NT2/D1 (cell line): Measurements from ENCODE around the gene NPIPA7.
"Not testable (repeated sequence)": the region's sequence is repeated elsewhere in the genome, so short reads cannot be mapped to it uniquely, and the experiment has no call there.

Source experiments
- SUZ12 ChIP-seq: IDR thresholded peaks from 2 replicates; pipeline ENCODE4 v1.6.1; 2011; ENCODE audit not compliant: insufficient read length, insufficient read depth; ENCODE audit errors: extremely low read depth
- YY1 ChIP-seq: IDR thresholded peaks from 2 replicates; pipeline ENCODE4 v1.6.1; 2011; ENCODE audit not compliant: insufficient read length, insufficient read depth
- ZNF274 ChIP-seq: IDR thresholded peaks from 2 replicates; pipeline ENCODE4 v1.6.1; 2011; ENCODE audit warnings: mild to moderate bottlenecking, low read depth, low read length

GRCh38 chr16:16402333-16402732, 23.4 kb downstream of the NPIPA7 start:
- not testable (repeated sequence) for TF ChIP-seq SUZ12, ZNF274, YY1
